GM19025 (cell line): Measurements from ENCODE around the gene APLNR.
"Not testable (repeated sequence)": the region's sequence is repeated elsewhere in the genome, so short reads cannot be mapped to it uniquely, and the experiment has no call there.

Experiments used
- ATAC-seq: cut with Tn5 transposase; IDR thresholded peaks from one replicate; pipeline ENCODE4 v1.9.1; 2021; ENCODE audit warnings: mild to moderate bottlenecking, low read depth, moderate library complexity; ENCODE audit not compliant: unreplicated experiment

APLNR gene

GRCh38 chr11:57237204-57237681 lies at the start of gene APLNR:
Gene APLNR, minus strand, starts transcription at chr11:57237250. Its CDS starts 246 bp downstream, at chr11:57237004.
- no peak for ATAC-seq

- ATAC-seq, result no peak
Measured at GRCh38 chr11:57283231-57283990, 46.4 kb upstream of the APLNR start.

GRCh38 chr11:57281546-57281945 lies 44.5 kb upstream of the APLNR start:
- ATAC-seq, result not testable (repeated sequence)

GRCh38 chr11:57279116-57279515 lies 42.1 kb upstream of the APLNR start:
- no peak for ATAC-seq

GRCh38 chr11:57278721-57279095 lies 41.7 kb upstream of the APLNR start:
- no peak for ATAC-seq

- peak; percentile 71 for ATAC-seq
Measured at GRCh38 chr11:57277845-57278720, 41.0 kb upstream of the APLNR start.

- ATAC-seq, result no peak
Measured at GRCh38 chr11:57276971-57277675, 40.1 kb upstream of the APLNR start.

GRCh38 chr11:57276169-57276970 lies 39.3 kb upstream of the APLNR start:
- no peak for ATAC-seq

- ATAC-seq, result no peak
Measured at GRCh38 chr11:57275582-57275981, 38.5 kb upstream of the APLNR start.

GRCh38 chr11:57274904-57275498 lies 38.0 kb upstream of the APLNR start:
- ATAC-seq, result no peak

GRCh38 chr11:57273448-57274058 lies 36.5 kb upstream of the APLNR start:
- no peak for ATAC-seq

GRCh38 chr11:57269571-57270021 lies 32.5 kb upstream of the APLNR start:
- no peak for ATAC-seq

- no peak for ATAC-seq
Measured at GRCh38 chr11:57266157-57266556, 29.1 kb upstream of the APLNR start.

- no peak for ATAC-seq
Measured at GRCh38 chr11:57263351-57263750, 26.3 kb upstream of the APLNR start.

- no peak for ATAC-seq
Measured at GRCh38 chr11:57262157-57262556, 25.1 kb upstream of the APLNR start.

- no peak for ATAC-seq
Measured at GRCh38 chr11:57260937-57261783, 24.1 kb upstream of the APLNR start.

GRCh38 chr11:57256119-57256518 lies 19.1 kb upstream of the APLNR start:
- no peak for ATAC-seq

GRCh38 chr11:57255618-57256017 lies 18.6 kb upstream of the APLNR start:
- no peak for ATAC-seq
